Measurements from ENCODE around the gene SYAP1. TPM values are rescaled to one million over a fixed set of nuclear protein-coding genes. Genes with fewer than 3 reads are reported as not detected.

SYAP1 gene
- total and polyA plus RNA-seq, 2 of the 8 experiments (the other 6 are each of a cell fraction or from before 2014, with no cell fraction given), result 2.9 to 20.3 TPM

GRCh38 chrX:16719334-16720084, at the start of gene SYAP1 (continued):
- no peak for TF ChIP-seq CHD7 (IDR thresholded peaks at IDR 0.05; ENCODE audit: insufficient replicate concordance, low read length)
- TF ChIP-seq SP4 (IDR thresholded peaks at IDR 0.05; ENCODE audit: low read length), result peak; percentile 47; the same call in 1 of the 2 replicates
- peak; percentile 86 for TF ChIP-seq ATF2 (IDR thresholded peaks at IDR 0.05; ENCODE audit: low read length)
- TF ChIP-seq NRF1 (IDR thresholded peaks at IDR 0.05; ENCODE audit: low read depth, low read length), result no peak
- TF ChIP-seq SP2 (IDR thresholded peaks at IDR 0.05; ENCODE audit: low read length), result no peak
- peak; percentile 99 for TF ChIP-seq CREB1 (IDR thresholded peaks at IDR 0.05)
- TF ChIP-seq MAX (IDR thresholded peaks at IDR 0.05), result peak; percentile 58
- peak; percentile 39; the same call in 1 of the 2 replicates for TF ChIP-seq SP1 (IDR thresholded peaks at IDR 0.05; ENCODE audit: low read depth, low read length)
- TF ChIP-seq CBX5 (IDR thresholded peaks at IDR 0.05; ENCODE audit: low read depth, low read length), result no peak
